NCI-H524 (cell line): ENCODE measurements around the gene OTULINL.

Experiments
- DNase-seq, 2 experiments: peaks; one replicate each; lab custom pipeline; 2025; lab: John Stamatoyannopoulos, UW

OTULINL gene

DNA sequence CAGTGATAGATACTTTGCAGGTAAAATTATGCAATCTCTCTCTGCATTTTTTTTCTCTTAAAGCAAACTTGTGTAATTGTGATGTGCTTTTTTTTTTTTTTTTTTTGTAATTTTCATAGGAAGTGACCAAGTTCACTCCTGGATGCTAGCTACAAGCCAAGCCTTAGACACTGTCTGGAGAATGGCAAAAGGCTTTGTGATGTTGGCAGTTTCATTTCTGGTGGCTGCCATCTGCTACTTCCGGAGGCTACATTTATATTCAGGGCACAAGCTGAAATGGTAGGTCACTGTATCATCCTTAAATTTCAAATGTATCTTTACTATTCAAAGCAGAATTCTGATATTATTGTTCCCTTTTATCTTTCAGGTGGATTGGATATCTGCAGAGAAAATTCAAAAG, 19.3 kb downstream of the OTULINL start:
- DNase-seq: no peak

DNA sequence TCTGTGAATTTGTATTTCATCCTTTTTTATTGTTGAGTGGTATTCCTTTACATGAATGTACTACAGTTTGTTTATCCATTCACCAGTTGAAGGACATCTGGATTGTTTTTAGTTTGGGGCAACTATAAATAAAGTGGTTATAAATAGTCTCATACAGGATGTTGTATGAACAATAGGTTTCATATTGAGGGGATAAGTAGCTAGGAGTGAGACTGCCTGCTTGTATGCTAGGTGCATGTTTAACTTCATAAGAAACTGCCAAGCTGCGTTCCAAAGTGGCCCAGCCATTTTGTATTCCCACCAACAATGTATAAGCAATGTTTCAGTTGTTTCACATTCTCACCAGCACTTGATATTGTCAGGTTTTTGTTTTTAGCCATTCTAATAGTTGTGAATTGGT, 21.5 kb downstream of the OTULINL start:
- no peak for DNase-seq

DNA sequence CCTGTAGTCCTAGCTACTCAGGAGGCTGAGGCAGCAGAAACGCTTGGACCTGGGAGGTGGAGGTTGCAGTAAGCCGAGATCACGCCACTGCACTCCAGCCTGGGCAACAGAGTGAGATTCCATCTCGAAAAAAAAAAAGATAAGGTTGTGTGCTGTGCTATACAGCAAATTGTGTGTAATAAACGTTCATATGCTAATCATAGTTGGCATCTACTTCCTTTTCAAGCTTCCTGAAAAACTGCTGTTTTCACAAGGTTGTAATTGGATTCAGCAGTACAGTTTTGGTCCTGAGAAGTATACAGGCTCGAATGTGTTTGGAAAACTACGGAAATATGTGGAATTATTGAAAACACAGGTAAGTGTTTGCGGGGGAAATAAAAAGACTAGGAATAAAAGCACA, 25.5 kb downstream of the OTULINL start:
- DNase-seq: no peak

DNA sequence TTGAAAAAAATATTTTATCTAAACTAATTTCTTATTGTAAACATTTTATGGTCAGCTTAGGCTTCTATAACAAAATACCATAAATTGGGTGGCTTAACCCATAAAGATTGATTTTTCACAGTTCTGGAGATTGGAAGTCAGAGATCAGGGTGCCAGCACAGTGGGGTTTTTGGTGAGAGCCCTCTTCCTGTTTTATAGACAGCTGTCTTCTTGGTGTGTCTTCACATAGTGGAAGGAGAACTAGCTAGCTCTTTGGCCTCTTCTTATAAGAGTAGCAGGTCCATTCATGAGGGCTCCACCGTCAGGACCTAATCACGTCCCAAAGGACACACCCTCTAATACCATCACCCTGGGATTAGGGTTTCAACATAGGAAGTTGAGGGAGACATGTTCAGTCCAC, 26.6 kb downstream of the OTULINL start:
- DNase-seq: no peak

DNA sequence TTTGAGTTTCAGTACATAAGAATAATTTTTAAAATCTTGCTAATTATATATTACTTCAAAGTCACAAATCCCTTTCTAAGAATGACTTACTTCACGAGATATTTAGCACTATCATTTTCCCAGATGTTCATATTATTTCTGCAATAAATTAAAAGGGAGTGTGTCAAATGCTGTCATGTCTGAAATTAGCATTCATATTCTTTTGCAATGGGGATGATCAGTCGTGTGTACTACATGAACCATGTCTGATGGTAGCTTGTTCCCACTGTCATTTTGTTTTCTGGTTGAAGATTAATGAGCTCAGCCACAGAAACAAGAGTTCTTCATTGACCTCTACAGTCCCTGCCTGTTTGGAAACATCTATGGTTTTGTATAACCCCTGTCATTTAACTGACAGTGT, 30.1 kb downstream of the OTULINL start:
- no peak for DNase-seq

DNA sequence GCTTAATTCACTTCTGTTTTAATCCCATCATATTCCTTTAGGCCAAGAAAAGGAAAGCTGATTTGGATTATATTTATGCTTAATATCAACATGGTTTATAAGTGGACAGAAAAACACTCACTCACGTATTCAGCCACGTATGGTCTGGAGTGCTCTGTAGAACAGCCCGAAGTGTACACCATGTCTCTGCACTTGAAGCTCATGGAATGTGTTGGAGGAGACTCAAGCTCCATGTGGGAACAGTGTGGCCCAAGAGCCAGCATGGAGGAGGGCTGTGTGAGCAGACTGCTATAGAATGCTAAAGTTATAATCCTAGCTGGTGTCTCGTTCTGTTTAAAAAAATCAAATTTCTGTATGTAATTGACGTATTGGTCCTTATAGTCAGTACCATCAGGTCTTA, 32.9 kb downstream of the OTULINL start:
- DNase-seq: no peak

DNA sequence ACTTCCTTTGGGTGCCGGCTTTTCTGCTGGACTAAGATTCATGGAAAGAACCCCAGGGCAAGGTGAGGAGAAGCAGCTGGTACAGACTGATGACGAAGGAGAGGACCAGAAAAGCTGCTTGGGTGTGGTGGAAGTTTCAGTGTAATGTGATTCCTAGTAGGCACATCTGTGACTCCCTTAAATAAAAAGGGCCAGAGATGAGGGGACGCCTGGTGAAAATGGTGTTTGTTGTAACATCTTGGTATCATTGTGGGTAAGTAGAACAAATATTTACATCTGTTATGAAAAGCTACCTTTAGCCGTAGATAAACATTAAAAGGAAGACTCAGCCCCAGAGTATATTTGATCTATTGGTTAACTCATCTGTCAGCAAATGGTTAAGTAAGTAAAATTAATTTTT, 33.8 kb downstream of the OTULINL start:
- DNase-seq: no peak

DNA sequence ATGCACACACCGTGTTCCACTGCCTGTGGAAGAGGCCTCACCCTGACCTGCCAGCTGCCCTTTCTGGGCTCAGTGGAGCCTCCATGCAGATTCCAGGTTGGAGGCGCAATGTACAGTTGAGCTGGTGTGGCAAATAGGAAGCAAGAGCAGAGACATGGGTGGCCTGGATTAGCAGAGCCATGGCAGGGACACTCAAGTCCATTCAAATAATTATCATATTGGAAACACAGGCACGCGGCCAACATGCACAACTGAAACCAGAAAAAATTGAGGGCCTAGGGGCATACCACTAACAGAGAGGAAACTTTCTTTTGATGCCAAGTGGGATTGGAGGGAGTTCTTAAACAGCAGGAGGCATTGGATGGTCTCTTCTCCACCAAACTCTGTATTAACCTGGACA, 35.8 kb downstream of the OTULINL start:
- DNase-seq: no peak

DNA sequence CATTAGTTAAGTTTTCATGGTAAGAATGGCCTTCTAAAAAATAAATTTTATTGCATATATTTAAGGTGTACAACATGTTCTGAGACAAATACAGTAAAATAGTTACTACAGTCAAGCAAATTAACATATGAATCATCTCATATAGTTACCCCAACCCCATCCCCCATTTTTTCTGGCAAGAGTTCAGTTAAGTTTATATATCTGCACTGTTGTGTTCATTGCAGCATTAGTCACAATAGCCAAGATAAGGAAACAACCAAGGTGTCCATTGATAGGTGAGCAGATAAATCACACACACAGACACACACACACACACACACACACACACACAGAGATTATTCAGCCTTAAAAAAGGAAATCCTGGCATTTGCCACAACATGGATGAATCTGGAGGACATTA, 45.7 kb downstream of the OTULINL start:
- DNase-seq: no peak

DNA sequence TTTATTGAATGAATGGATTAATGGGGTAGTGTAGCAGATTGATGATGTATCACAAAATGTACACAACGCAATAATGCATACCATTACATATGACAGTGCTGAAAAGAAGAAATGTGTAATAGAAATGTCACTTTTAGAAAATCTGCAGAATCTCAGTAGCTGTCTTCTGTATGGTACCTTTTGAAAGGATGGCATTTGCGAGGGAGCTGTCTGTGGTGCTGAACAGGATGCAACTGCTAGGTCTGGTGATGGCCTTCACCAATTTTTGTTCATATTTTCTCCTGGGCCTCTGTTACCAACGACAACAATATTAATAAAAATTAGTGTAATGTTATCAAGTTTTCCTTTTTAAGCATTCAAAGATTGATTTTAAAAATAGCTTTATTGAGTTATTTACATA, 46.8 kb downstream of the OTULINL start:
- no peak for DNase-seq

DNA sequence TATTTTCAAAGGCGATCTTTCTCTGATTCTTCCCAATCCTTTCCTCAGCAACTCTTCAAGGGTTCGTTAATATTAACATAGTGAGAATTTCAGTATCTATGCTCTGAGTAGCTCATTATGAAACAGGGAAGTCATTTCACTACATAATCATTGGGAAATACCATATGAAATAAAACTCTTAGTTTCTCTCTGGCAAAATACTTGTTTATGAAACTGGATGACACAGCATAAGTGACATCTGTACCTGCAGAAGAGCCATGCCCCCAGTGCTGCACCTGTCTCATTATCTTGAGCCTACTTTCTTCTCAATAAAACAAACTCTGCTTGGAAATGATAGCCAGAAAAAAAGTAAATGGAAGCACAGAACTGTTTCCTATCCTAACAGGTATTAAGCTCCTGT, 49.1 kb downstream of the OTULINL start:
- no peak for DNase-seq

DNA sequence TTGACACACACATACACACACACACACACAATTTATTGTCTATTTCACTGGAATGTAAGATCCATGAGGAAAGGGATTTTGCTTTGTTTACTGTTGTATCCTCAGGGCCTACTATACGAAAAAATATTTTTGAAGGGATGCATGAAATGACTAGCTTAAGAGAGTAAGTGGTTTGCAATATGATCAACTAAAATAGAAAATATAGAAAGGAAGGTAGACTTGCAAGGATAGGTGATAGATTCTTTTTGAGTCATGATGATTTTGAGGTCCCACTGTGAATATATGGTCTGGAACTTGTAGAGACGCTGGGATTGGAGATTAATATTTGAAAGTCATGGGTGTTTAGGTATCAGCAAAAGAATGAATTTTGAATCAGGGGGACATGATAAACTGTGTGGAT, 54.1 kb downstream of the OTULINL start:
- no peak for DNase-seq

DNA sequence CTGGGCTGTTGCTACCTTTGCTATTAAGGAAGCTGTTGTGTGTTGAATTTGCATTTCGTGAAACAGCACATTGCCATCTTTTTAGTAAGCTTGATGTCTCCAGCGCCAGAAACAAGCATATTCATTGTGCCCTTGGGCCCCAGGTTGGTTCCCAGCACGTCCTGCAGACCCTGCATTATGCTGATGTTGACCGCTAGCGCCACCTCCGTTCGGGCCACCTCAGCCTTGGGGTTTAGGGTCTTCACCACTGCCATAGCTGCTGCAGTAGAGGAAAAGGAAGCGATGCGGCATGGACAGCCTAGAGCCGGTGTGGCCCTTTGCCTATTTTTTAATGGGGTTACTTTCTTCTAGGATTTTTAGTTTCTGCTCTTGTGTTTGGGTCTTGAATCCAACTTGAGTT, 59.2 kb downstream of the OTULINL start:
- DNase-seq: no peak

DNA sequence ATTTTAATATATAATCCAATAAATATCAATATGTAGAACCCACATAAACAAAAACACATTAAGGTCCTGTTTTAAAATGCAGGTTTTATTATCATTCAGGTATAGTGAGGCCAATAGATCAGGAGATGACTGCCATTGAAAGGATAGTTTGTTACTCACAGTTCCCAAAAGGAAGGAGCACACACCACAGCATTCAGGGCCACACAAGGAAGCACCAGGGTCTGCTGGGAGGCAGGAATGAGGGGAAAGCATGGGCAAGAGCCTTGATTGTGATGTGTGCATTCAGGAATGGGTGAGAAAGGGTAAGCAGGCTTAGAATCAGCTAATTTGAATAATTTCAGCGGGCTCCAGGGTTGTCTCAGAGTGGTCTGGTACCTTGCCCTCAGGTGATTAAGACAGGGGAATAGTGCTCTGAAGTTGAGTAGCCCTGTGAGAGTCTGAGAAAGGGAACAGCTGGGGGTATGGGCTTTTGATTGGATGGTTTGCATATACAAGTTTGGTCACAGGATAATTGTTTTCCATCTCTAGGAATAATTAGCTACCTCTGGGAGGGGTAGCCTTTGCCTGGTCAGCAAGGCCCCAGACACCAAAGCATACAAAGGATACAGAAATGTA, 63.1 kb downstream of the OTULINL start:
- peak in 1 of 2 experiments; percentile 30 for DNase-seq

DNA sequence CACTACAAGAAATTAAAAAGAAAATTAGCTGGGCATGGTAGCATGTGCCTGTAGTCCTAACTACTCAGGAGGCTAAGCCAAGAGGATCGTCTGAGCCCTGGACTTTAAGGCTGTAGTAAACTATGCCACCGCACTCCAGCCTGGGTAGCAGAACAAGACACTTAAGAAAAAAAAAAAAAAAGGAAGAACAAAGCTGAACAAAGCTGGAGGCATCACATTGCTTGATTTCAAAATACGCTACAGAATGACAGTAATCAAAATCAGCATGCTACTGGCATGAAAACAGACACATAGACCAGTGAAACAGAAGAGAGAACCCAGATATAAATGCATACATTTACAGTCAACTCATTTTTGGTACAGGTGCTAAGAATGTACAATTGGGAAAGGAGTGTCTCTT, 68.5 kb downstream of the OTULINL start:
- no peak for DNase-seq

DNA sequence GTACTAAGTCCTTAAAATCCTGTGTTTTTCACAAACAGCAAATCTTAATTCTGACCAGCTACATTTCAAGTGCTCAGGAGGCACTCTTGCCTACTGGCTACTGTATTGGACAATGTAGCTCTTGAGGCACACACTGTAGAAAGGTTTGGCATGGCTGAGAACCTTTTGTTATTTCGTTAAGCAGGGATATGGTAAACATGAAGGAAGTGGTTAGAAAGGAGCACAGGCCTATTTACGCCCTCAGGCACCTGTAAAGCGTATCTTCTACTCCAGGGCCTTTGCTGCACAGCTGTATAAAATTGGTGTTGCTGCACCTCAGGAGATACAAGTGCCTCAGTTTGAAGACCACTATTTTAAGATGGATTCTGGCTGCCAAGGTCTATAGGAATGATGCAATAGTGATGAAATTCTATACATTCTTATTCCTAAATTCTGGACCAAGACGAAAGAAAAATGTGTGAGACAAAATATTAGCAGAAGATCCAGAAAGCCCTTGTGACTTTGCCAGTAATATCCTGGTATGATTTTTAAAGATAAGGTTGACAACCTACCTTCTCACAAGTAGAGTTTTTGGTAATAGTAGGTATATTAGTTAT, 73.7 kb downstream of the OTULINL start:
- no peak for DNase-seq

DNA sequence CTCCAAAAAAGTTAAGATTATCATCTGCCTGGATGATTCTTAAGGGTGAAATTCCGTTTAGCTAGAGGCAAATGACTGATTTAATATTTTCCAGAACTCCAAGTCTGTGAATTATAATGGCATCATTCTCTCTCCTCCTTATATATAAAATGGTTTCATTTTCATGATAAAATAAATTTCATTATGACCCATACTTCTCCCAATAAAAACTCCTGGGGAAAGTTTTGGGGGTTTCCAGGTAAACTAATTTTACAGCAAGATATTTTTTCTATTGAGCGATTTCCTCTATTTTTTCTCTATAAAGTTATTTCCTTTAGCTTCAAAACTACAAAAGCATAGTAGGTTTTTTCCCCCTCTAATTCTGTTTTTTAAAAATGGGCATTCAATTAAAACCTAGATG, 75.3 kb downstream of the OTULINL start:
- no peak for DNase-seq

DNA sequence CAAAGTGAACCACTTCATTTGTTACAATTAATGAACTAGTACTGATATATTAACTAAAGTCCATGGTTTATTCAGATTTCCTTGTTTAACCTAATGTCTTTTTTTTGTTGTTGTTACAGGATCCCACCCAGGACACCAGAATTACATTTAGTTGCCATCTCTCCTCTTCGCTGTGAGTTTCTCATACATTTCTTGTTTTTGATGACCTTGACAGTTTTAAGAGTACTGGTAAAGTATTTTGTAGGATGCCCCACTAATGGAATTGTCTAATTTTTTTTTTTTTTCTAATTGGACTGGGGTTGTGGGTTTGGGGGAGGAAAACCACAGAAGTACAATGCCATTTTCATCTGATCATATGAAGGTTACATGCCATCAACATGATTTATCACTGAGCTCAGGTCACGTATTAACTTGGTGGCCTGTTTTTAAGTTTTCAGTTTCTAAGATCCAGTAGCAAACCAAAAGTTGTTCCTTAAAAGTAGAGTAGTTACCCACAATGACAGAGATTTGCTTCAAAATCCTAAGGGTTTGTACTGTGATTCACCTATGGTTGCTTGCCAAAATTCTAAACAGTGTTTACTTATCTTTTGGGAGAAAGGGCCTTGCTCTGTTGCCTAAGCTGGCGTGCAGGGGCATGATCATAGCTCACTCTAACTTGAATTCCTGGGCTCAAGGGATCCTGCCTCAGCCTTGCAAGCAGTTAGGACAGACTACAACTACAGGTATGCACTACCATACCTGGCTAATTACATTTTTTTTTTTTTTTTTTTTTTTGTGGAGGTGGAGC, 78.4 kb downstream of the OTULINL start:
- no peak for DNase-seq

DNA sequence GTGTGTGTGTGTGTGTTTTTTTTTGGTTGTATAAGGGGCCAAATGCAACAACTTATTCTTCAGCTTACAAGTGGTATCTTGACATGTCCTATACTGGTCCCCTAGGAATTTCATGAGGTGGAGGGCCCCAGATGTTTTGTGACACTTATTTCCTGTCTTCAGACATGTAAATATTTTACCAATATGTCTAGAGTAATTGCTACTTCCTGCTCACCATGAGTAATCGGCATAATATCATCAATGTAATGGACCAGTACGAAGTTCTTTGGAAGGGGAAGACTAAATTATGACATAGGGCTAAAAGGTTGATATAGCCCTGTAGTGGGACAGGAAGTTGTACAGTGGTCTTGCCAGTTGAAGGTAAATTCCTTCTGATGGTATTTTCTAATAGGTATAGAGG, 79.2 kb downstream of the OTULINL start:
- no peak for DNase-seq
